ENCODE data around the gene WDR70. TPM values are rescaled to one million over a fixed set of nuclear protein-coding genes. Genes with fewer than 3 reads are reported as not detected.

WDR70 gene
- total RNA-seq, 1 donor from 2014 or later: 28.9 TPM

DNA sequence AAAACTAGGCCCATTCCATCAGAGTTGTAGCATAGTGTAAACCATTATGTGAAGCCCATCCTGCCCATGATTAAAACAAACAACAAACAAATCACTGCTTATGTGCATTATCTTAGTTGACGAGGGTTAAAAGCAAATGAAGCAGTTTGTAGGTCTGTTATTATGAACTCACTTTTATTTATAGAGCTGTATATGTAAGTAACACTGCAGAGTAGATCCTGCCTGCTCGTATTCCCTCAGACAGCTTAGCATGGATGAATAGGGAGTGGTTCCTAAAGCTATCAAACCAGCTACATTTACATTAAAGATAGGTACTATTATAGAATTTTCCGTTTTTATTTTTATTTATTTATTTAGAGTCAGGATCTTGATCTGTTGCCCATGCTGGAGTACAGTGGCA, 348.1 kb downstream of the WDR70 start:
- TF ChIP-seq, protein P1, sequence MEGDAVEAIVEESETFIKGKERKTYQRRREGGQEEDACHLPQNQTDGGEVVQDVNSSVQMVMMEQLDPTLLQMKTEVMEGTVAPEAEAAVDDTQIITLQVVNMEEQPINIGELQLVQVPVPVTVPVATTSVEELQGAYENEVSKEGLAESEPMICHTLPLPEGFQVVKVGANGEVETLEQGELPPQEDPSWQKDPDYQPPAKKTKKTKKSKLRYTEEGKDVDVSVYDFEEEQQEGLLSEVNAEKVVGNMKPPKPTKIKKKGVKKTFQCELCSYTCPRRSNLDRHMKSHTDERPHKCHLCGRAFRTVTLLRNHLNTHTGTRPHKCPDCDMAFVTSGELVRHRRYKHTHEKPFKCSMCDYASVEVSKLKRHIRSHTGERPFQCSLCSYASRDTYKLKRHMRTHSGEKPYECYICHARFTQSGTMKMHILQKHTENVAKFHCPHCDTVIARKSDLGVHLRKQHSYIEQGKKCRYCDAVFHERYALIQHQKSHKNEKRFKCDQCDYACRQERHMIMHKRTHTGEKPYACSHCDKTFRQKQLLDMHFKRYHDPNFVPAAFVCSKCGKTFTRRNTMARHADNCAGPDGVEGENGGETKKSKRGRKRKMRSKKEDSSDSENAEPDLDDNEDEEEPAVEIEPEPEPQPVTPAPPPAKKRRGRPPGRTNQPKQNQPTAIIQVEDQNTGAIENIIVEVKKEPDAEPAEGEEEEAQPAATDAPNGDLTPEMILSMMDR (IDR thresholded peaks at IDR 0.05; ENCODE audit: unreplicated experiment): no peak
- no peak overlapping the region for H3K4me3 Mint-ChIP-seq (ENCODE audit: unreplicated experiment)
- no peak overlapping the region for H3K27ac Mint-ChIP-seq (ENCODE audit: unreplicated experiment)
- H3K27me3 Mint-ChIP-seq (ENCODE audit: unreplicated experiment): peaks cover 2% of the 10 kb centered on the region
- no peaks in the 10 kb centered on the region for H3K9me3 Mint-ChIP-seq (ENCODE audit: unreplicated experiment)
- DNase-seq (ENCODE audit: low spot score): no peak
- no peaks in the 10 kb centered on the region for H3K4me1 Mint-ChIP-seq (ENCODE audit: unreplicated experiment)
- H3K36me3 Mint-ChIP-seq (ENCODE audit: low read depth, unreplicated experiment): no peaks in the 10 kb centered on the region

DNA sequence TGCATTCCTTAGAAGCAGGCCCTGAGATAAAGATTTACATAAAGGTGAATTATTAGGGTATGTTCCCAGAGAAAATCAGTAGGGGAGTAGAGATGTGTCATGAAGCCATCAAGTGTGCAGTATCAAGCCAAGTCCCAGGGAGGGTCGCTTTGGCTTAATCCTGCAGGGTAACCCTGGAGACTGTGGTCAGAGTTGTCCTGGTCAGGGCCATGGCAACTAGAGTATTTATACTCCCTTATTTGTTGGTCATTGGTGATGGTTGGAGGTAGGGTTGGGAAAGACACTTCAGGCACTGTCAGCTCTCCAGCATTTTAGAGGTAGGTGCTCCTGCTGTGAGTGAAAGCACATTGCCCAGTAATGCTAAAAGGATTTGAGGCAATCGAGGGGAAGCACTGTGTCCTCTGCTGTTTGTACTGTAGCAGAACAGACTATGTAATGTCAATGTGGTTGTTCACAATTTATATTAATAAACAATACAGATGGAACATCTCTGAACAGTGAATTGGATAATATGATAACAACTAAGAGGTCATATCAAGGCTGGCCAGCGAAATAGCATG, 351.9 kb downstream of the WDR70 start:
- Mint-ChIP-seq H3K9me3 (ENCODE audit: unreplicated experiment) (no peaks in the 10 kb centered on the region), H3K36me3 (ENCODE audit: low read depth, unreplicated experiment) (no peaks in the 10 kb centered on the region), H3K27me3 (ENCODE audit: unreplicated experiment) (no peaks in the 10 kb centered on the region), H3K4me3 (ENCODE audit: unreplicated experiment) (no peak overlapping the region), H3K27ac (ENCODE audit: unreplicated experiment) (no peak overlapping the region), H3K4me1 (ENCODE audit: unreplicated experiment) (no peaks in the 10 kb centered on the region)
- no peak for DNase-seq (ENCODE audit: low spot score)
- TF ChIP-seq, protein P1 (IDR thresholded peaks at IDR 0.05; ENCODE audit: unreplicated experiment): no peak

DNA sequence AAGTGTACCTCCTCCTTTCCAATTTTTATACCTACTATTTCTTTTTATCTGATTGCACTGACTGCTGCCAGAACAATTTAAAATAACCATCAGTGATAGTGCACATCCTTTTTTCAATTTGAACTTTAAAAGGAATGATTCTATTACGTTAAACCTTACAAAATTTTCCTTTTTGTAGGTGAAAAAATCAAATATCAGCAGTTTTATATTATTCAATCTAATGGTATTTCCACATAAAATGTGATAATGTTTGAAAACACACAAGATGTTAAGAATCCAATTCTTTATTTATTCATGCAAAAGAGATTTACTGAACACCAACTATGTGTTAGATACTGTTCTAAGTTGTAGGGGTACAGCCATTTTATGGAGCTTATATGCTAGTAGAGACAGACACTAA, 355.0 kb downstream of the WDR70 start:
- no peak for DNase-seq (ENCODE audit: low spot score)
- Mint-ChIP-seq H3K36me3 (ENCODE audit: low read depth, unreplicated experiment) (no peaks in the 10 kb centered on the region), H3K4me3 (ENCODE audit: unreplicated experiment) (no peak overlapping the region), H3K27me3 (ENCODE audit: unreplicated experiment) (no peaks in the 10 kb centered on the region), H3K4me1 (ENCODE audit: unreplicated experiment) (no peaks in the 10 kb centered on the region), H3K9me3 (ENCODE audit: unreplicated experiment) (no peaks in the 10 kb centered on the region), H3K27ac (ENCODE audit: unreplicated experiment) (no peak overlapping the region)
- TF ChIP-seq, protein P1 (IDR thresholded peaks at IDR 0.05; ENCODE audit: unreplicated experiment): no peak

DNA sequence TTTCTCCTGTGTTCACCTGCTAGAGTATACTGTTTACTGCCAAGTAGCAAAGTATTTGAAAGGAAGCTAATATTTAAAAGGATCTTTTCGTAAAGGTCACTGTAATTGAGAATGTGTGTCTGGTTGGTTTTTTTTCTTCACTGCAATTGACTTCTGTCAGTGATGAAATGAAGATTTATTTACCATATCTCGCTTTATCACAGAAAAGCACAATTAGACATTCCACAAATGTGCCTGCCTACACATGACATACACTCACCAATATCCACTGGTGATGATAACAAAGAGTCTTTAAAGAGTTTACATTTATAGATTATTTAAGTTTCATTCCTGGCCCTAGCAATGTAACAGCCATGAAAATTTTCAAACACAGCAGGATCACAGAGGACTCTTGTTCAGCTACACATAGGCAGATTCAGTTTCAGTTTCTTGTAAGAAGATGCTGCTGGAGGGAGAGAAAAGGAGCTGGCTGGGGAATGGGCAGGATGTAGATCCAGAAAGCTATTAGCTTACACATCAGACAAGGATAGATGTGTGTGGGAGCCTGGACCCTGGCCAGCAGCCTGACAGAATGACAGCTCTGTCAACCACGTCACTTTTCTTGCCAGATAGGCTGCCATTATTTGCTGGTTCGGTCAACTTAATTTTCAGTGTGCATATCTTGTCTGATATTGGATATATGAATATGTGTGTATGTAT, 356.7 kb downstream of the WDR70 start:
- H3K4me3 Mint-ChIP-seq (ENCODE audit: unreplicated experiment): no peak overlapping the region
- no peak overlapping the region for H3K27ac Mint-ChIP-seq (ENCODE audit: unreplicated experiment)
- no peaks in the 10 kb centered on the region for H3K27me3 Mint-ChIP-seq (ENCODE audit: unreplicated experiment)
- TF ChIP-seq, protein P1 (IDR thresholded peaks at IDR 0.05; ENCODE audit: unreplicated experiment): no peak
- no peaks in the 10 kb centered on the region for H3K36me3 Mint-ChIP-seq (ENCODE audit: low read depth, unreplicated experiment)
- no peak for DNase-seq (ENCODE audit: low spot score)
- no peaks in the 10 kb centered on the region for H3K4me1 Mint-ChIP-seq (ENCODE audit: unreplicated experiment)
- no peaks in the 10 kb centered on the region for H3K9me3 Mint-ChIP-seq (ENCODE audit: unreplicated experiment)

DNA sequence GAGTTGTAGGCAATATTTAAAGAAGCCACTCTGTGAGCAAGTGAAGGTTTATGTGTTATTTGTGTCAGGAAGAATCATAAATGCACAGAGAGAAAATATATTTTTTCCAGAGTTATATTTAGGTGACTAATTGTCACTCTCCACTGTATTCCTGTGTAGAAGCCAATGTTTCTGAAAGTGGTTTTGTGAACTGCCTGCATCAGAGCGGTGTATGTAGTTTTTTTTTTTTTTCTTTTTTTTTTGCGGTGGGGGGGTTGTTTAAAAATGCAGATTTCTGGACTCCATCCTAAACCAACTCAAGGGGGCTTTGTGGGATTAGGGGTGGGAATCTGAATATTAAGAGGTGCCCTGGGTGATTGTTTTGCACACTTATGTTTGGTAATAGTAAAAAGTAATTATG, 357.3 kb downstream of the WDR70 start:
- Mint-ChIP-seq H3K9me3 (ENCODE audit: unreplicated experiment) (no peaks in the 10 kb centered on the region), H3K4me3 (ENCODE audit: unreplicated experiment) (no peak overlapping the region), H3K27ac (ENCODE audit: unreplicated experiment) (no peak overlapping the region), H3K27me3 (ENCODE audit: unreplicated experiment) (no peaks in the 10 kb centered on the region), H3K36me3 (ENCODE audit: low read depth, unreplicated experiment) (peaks cover under 1% of the 10 kb centered on the region), H3K4me1 (ENCODE audit: unreplicated experiment) (no peaks in the 10 kb centered on the region)
- TF ChIP-seq, protein P1 (IDR thresholded peaks at IDR 0.05; ENCODE audit: unreplicated experiment): no peak
- no peak for DNase-seq (ENCODE audit: low spot score)

All from endothelial cell (in vitro differentiated cells).